ENCODE measurements around the gene ZNF678. TPM values are rescaled to one million over a fixed set of nuclear protein-coding genes. Genes with fewer than 3 reads are reported as not detected.

ZNF678 gene
- total and polyA plus RNA-seq, 9 of the 15 experiments (the other 6 are each of a cell fraction or from before 2014, with no cell fraction given): 3.0 to 16.8 (median 8.0) TPM

- TF ChIP-seq GMEB1 (CRISPR knock-in tag; IDR thresholded peaks at IDR 0.05) (no peak), CCNT2 (IDR thresholded peaks at IDR 0.05; ENCODE audit: borderline replicate concordance, extremely low read depth, insufficient read length, low read depth, low read length) (peak; percentile 76), SREBF2 (CRISPR knock-in tag; IDR thresholded peaks at IDR 0.05) (no peak), HOMEZ (CRISPR knock-in tag; IDR thresholded peaks at IDR 0.05) (0 out of 2 replicates have a peak, but pooled peaks have one; percentile 24), ELF2 (CRISPR knock-in tag; IDR thresholded peaks at IDR 0.05) (peak; percentile 62; the same call in 1 of the 2 replicates), ZNF644 (tag; IDR thresholded peaks at IDR 0.05; ENCODE audit: low read depth) (0 out of 2 replicates have a peak, but pooled peaks have one; percentile 18), ZBED1 (IDR thresholded peaks at IDR 0.05) (no peak), MED1 (CRISPR knock-in tag; IDR thresholded peaks at IDR 0.05; ENCODE audit: borderline replicate concordance) (no peak), TFAP4 (CRISPR knock-in tag; IDR thresholded peaks at IDR 0.05; ENCODE audit: borderline replicate concordance) (peak; percentile 97), ZFP36 (IDR thresholded peaks at IDR 0.05; ENCODE audit: low read depth, low read length, partially characterized antibody) (peak; percentile 8), SP2 (IDR thresholded peaks at IDR 0.05; ENCODE audit: extremely low read depth, low read depth, low read length, poor library complexity, severe bottlenecking) (peak; percentile 82), ZNF75A (CRISPR knock-in tag; IDR thresholded peaks at IDR 0.05) (no peak), KLF16 (IDR thresholded peaks at IDR 0.05) (peak; percentile 84), ARID4B (CRISPR knock-in tag; IDR thresholded peaks at IDR 0.05) (peak; percentile 68; the same call in 1 of the 2 replicates), EWSR1 (IDR thresholded peaks at IDR 0.05; ENCODE audit: borderline replicate concordance, low read depth, partially characterized antibody) (no peak), TARDBP (IDR thresholded peaks at IDR 0.05) (peak; percentile 56; the same call in 1 of the 2 replicates)
These were observed at the start of gene ZNF678 (continued) for GRCh38 chr1:227563324-227564201.

Data from K562 (cell line).